HG03457 (cell line): Measurements from ENCODE around the gene DNAI1.

Experiments
- ATAC-seq: cut with Tn5 transposase; IDR thresholded peaks from one replicate; pipeline ENCODE4 v1.9.1; 2021; ENCODE audit warnings: moderate number of reproducible peaks; ENCODE audit not compliant: unreplicated experiment

The DNAI1 gene

DNA sequence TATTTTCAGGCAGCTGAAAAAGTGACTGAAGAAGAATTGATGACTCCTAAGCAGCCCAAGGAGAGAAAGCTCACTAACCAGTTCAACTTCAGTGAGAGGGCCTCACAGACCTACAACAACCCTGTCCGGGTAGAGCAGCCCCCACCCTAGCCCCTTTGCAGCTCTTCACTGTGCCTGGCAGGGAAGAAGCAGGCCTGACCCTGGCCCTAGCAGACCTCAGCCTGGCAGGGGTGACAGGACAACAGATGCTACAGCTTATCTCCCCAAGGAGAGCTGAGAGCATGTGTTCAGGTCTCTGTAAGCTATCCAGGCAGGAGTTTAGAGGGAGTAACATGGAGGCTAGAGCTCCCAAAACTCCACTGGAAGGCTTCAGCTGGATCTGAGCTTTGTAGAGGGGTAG is 31.8 kb downstream of the DNAI1 start:
- no peak for ATAC-seq

- ATAC-seq: no peak
Measured at GRCh38 chr9:34490760-34491159, 32.2 kb downstream of the DNAI1 start.

DNA sequence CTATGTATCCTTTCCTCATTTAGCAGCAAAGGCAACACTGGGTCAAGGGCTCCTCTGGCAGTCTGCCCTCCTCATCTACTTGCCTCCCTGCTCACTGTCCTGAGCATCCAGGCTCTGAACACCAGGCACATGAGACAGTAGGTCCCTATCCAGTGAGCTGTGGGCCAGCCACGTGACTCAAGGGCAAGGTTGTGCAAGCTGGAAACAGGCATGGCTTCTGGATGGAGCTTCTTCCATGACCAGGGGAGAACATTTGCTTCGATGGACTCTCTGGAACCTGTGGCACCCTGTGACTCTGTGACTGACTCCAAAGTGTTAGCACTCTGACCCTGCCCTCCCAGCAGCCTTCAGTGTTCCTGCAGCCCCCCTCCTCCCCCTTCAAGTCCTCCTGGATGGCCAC is 33.0 kb downstream of the DNAI1 start:
- ATAC-seq: no peak

DNA sequence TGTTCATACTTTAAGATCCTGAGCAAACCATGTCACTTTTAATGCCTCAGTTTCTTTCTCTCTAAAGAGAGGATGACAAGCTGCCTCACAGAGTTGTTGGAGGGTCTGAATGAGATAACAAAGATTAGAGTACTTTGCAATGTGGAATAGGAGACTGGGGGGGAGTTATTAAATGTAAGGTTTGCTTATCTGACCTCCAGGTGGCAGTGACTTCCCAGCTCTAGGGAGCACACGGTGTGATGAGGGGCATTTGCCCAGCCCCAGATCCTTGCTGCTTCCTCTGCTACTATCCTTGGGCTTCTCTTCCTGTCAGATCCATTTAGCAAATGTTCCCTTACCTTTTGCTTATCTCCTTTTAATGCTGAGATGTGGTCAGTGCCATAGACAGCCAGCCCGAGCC is 33.4 kb downstream of the DNAI1 start:
- no peak for ATAC-seq

- ATAC-seq: no peak
Measured at GRCh38 chr9:34493972-34494535, 35.4 kb downstream of the DNAI1 start.

- no peak for ATAC-seq
Measured at GRCh38 chr9:34496149-34496712, 37.6 kb downstream of the DNAI1 start.

GRCh38 chr9:34498553-34498952 is 39.9 kb downstream of the DNAI1 start:
- no peak for ATAC-seq

- ATAC-seq: no peak
Measured at GRCh38 chr9:34499076-34499475, 40.5 kb downstream of the DNAI1 start.

- no peak for ATAC-seq
Measured at GRCh38 chr9:34500623-34501267, 42.1 kb downstream of the DNAI1 start.

- ATAC-seq: no peak
Measured at GRCh38 chr9:34501372-34501771, 42.8 kb downstream of the DNAI1 start.

DNA sequence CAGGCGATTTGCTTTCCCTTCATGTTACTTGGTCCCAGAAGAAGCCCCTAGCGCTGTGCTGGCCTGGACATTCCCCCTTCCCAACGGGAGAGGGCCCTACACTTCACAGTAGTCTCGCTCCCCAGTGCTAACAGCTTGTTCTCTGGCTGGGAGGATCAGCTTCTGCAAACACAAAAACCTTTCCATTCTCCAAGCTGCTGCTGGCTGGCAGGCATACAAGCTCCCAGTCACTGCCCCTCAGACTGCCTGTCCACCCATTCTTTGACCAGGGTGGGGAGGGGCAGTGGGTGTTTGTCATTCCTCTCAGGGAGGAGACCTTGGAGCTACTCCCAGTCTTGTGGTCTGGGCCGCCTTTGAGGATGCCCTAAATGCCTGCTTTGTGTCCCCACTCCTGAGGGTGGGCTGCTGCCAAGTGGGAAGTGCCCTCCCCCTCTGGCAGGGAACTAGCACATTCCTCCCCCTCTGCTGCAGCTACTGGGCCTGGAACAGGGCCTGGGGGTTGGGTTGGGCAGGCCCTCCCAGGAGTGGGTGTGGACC is 43.4 kb downstream of the DNAI1 start:
- ATAC-seq: no peak

- no peak for ATAC-seq
Measured at GRCh38 chr9:34502471-34502870, 43.9 kb downstream of the DNAI1 start.

DNA sequence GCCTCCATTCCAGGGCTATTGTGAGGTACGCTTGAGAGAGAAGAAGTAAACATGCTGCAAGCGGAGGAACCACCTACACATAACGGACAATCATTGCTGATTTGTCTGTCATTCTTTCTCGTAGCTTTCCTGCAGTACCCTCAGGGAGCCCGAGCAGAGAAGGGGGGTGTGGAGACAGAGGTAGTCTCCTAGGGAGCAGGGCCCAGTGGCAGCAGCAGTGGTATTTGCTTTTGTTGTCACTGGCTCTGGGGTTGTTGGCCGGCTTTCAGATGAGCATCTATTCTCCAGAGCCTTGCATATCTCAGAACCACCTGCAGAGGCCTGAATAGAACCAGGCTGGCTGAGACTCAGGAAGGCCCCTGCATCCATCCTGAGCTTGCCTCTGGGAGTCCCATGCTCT is 44.3 kb downstream of the DNAI1 start:
- ATAC-seq: no peak

- no peak for ATAC-seq
Measured at GRCh38 chr9:34503406-34503805, 44.8 kb downstream of the DNAI1 start.

DNA sequence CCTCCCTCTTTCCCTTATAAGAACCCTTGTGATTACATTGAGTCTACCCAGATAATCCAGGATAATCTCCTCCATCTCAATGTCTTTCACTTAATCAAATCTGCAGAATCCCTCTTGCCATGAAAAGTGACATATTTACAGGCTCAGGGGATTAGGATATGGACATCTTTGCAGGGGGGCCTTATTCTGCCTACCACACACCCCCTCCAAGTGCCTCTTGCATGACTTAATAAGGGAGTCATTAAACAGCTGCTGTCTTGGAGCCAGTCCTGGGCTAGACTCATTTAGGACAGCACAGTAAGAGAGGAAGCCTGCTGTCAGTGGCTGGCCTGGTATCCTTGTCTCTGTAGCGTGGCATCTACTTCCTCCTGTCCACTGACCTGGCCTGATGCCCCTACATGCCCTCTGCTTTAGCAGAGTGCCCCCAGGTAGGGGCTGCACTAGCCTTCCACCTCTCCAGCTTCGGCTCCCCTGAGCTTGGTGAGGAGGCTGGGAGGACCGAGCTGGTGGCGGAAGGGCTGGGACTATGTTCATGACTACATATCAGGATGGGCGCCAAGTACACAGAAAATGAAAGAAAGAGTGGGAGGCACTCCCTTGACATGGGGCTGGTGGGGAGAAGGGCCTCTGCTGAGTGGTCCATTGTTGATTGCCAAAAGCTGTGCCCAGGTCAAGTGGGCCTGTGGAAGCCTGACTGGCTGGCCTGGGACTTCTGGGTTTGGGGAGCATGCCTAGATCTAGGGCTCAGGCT is 46.9 kb downstream of the DNAI1 start:
- ATAC-seq: no peak

- no peak for ATAC-seq
Measured at GRCh38 chr9:34506623-34507022, 48.0 kb downstream of the DNAI1 start.

GRCh38 chr9:34507556-34507955 is 49.0 kb downstream of the DNAI1 start:
- no peak for ATAC-seq

DNA sequence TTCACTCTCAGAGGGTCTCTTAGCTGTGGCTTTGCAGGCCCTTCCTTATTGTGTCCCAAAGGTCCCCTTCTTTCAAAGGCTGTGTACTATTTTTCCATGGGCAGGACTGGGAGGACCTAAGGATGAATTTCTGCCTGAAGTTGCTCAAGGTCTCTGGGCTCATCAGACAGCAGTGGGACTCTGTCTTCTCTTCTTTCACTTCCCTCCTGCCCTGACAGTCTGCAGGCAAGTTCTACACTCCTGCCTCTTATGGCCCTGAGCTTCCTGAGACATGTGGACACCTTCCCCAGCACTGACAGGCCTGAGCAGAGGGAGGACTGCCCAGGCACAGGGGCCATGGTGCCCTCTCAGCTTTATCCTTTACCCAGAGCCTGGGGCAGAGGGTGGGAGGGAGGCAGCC is 49.4 kb downstream of the DNAI1 start:
- no peak for ATAC-seq

- no peak for ATAC-seq
Measured at GRCh38 chr9:34508463-34508862, 49.9 kb downstream of the DNAI1 start.

DNA sequence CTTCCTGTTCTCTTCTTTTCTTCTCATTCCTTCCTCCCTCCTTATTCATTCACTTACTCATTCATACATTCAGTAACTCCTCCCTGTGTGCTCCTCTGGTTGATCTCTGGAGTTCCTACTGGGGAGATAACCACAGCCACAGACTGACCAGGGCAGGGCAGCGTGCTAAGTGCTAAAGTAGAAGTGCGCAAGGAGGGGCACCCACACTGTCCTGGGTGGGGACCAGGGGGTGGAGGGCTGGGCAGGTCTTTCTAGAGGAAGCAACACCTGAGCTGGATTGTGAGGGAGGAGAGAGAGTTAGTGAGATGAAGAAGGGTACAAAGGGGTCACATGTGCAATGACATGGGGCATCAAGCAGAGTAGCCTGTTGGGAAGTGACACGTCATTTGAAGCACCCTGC is 50.3 kb downstream of the DNAI1 start:
- ATAC-seq: no peak

- ATAC-seq: no peak
Measured at GRCh38 chr9:34510497-34511468, 52.2 kb downstream of the DNAI1 start.
